BJ (cell line): ENCODE measurements around the gene ARL4D. TPM values are rescaled to one million over a fixed set of nuclear protein-coding genes. Genes with fewer than 3 reads are reported as not detected.
"Not testable (repeated sequence)": the region's sequence is repeated elsewhere in the genome, so short reads cannot be mapped to it uniquely, and the experiment has no call there.

Experiments used
- CTCF ChIA-PET: fragments of 350-600 bp; formaldehyde crosslinking; extraction: SDS; loops from one replicate; lab custom pipeline; 2021; ENCODE audit warnings: antibody characterized with exemption, inconsistent platforms; lab: Yijun Ruan, JAX
- POLR2A ChIA-PET: fragments of 300-600 bp; sonication (Branson Sonifier 250); formaldehyde crosslinking; extraction: SDS; loops from one replicate; lab custom pipeline; 2021; ENCODE audit warnings: antibody characterized with exemption; lab: Charles Lee
- DNase-seq: peaks from one replicate; pipeline ENCODE4 v3.0.0-alpha.2; 2011; ENCODE audit warnings: low read depth
- H3K27me3 ChIP-seq: 2 replicates; pipeline ENCODE4 v1.6.0; 2011; ENCODE audit warnings: low read length; ENCODE audit not compliant: control insufficient read depth, insufficient read depth
- H3K36me3 ChIP-seq: 2 replicates; pipeline ENCODE4 v1.5.1; 2011; ENCODE audit warnings: low read length; ENCODE audit not compliant: control insufficient read depth, insufficient read depth
- H3K4me3 ChIP-seq: 2 replicates; pipeline ENCODE4 v1.5.1; 2011; ENCODE audit warnings: low read depth, mild to moderate bottlenecking, control low read depth, low read length
- polyA plus RNA-seq: library from polyadenylated mRNA; depleted of rRNA; stranded (reverse); fragments of >200 nt; gene quantifications from 2 replicates; pipeline ENCODE4 v1.2.3, GENCODE V29; 2011
- TF ChIP-seq, protein P1 (sequence below): IDR thresholded peaks from 2 replicates; pipeline ENCODE4 v1.5.1; 2011; ENCODE audit warnings: low read depth, mild to moderate bottlenecking, control low read depth, inconsistent platforms, low read length, moderate library complexity; ENCODE audit not compliant: insufficient read depth

The ARL4D gene
- polyA plus RNA-seq, 1 experiment: 33.8 TPM

DNA sequence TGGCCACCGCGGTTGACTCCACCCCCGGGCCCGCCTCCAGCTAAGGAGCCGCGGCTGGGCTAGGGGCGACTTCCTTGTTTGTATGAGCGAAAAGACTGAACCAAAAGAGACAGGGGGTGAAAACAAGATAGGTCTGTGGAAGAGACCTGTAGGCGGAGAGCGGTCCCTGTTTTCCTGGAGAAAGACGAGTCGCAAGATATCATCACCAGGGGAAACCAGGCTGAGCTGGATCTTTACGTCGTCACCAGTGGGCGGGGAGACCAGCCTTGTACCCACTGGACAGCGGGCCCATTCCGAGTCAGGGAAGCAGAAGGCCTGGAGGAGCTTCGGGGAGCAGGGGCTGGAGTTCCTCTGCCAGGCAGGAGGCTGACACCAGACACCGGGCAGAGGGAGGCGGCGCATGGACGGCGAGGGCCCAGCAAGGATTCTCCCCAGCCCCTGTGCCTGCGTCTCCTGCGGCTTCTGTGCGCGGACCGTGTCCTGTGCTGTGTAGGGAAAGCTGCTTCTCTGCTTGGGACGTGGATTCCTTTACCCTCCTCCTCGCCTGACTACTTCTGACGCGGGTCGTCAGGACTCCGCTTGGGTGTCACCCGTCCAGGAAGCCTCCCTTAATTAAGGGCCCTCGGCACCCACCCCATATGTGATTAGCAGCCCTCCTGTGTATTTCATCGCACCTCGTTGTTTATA lies 10.3 kb upstream of the ARL4D start:
- Histone ChIP-seq H3K36me3 (no peaks in the 10 kb centered on the region), H3K4me3 (peak overlapping the region; percentile 61), H3K27me3 (no peaks in the 10 kb centered on the region)
- ChIA-PET CTCF (interaction anchor here (0.7 to 2.8 kb wide), 9 partner anchors 10 to 127 kb away, joined by 3 to 38 read pairs (median 5); partner anchors contain the start of genes ARL4D and DHX8), POLR2A (interaction anchor here (0.6 to 1.6 kb wide), 7 partner anchors 11 to 150 kb away, joined by 3 to 33 read pairs (median 6); partner anchors contain the start of genes ARL4D and DHX8)
- TF ChIP-seq, protein P1, sequence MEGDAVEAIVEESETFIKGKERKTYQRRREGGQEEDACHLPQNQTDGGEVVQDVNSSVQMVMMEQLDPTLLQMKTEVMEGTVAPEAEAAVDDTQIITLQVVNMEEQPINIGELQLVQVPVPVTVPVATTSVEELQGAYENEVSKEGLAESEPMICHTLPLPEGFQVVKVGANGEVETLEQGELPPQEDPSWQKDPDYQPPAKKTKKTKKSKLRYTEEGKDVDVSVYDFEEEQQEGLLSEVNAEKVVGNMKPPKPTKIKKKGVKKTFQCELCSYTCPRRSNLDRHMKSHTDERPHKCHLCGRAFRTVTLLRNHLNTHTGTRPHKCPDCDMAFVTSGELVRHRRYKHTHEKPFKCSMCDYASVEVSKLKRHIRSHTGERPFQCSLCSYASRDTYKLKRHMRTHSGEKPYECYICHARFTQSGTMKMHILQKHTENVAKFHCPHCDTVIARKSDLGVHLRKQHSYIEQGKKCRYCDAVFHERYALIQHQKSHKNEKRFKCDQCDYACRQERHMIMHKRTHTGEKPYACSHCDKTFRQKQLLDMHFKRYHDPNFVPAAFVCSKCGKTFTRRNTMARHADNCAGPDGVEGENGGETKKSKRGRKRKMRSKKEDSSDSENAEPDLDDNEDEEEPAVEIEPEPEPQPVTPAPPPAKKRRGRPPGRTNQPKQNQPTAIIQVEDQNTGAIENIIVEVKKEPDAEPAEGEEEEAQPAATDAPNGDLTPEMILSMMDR: no peak
- peak; percentile 72 for DNase-seq

DNA sequence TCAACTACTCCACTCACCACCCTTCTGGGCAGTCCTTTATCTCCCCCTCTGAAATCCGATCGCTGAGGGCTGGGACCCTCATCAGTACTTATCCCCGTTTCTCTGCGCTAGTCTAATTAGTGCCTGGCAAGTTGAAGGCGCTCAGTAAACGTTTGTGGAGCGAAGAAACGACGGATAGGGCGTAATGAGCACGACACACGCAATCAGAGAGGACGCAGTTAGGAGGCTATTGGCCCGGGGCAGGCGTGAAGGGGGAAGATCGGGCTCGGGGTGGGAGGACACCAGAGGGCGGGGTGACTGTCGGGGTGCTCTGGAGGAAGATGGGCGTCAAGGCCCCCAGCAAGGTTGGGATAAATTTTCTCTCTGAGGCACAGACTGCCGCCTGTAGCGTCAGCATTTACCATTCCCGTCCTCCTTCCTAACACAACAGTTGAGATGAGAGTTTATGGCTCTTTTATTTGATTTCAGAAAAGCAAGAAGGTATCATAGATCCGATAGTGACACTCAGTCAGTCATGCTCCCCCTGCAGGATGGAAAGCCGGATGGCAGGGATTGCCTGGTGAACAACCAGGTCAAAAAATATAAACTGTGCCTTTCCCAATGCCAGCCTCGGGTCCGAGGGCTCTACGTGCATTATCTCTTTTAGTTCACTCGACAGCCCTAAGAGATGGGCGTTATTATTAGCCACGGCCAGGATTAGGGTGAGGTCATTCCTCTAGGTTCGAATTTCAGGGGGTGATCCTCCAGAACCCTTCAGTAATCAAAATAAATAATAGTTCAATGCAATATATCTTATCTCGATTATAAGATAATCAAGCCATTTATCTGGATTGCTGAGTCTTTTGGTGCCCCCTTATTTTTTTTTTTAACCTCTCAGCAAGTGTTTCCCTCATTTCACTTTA lies 9.5 kb upstream of the ARL4D start:
- DNase-seq: no peak
- POLR2A ChIA-PET: interaction anchor here (0.7 to 1.6 kb wide), 6 partner anchors 10 to 94 kb away, joined by 4 to 33 read pairs (median 8); partner anchors contain the start of genes ARL4D and DHX8
- CTCF ChIA-PET: interaction anchor here (0.7 to 12.4 kb wide), 8 partner anchors 10 to 112 kb away, joined by 3 to 395 read pairs (median 8); partner anchors contain the start of genes ARL4D and DHX8

DNA sequence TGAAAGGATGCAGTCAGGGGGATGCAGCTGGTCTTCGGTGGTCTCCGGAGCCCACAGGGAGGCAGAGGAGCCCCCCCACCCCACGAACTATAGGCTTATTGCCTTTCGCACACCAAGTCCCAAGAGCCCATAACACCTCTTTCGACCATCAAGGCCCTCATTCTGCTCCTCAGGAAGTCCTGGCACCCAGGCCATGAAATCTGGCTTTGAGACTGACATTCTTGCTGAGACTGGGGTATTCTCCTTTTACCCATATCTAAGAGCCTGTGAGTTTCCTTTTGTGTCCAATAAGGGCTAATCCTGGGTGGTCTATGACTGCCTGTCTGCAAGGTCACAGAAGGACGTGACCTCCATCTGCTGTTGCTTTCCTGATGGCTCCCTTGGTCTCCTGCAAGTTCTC lies 6.4 kb upstream of the ARL4D start:
- Histone ChIP-seq H3K4me3 (no peak overlapping the region), H3K27me3 (no peaks in the 10 kb centered on the region), H3K36me3 (no peaks in the 10 kb centered on the region)
- TF ChIP-seq, protein P1: no peak
- CTCF ChIA-PET: interaction anchor here (1.5 to 12.4 kb wide), 6 partner anchors 15 to 91 kb away, joined by 3 to 395 read pairs (median 20); partner anchors contain the start of gene DHX8
- no peak for DNase-seq
- POLR2A ChIA-PET: no interaction called here

More for the DNA sequence above, 9.5 kb upstream of the ARL4D start:
- H3K4me3 ChIP-seq: peak overlapping the region; percentile 61
- TF ChIP-seq, protein P1: peak; percentile 88
- H3K36me3 ChIP-seq: no peaks in the 10 kb centered on the region
- H3K27me3 ChIP-seq: no peaks in the 10 kb centered on the region

DNA sequence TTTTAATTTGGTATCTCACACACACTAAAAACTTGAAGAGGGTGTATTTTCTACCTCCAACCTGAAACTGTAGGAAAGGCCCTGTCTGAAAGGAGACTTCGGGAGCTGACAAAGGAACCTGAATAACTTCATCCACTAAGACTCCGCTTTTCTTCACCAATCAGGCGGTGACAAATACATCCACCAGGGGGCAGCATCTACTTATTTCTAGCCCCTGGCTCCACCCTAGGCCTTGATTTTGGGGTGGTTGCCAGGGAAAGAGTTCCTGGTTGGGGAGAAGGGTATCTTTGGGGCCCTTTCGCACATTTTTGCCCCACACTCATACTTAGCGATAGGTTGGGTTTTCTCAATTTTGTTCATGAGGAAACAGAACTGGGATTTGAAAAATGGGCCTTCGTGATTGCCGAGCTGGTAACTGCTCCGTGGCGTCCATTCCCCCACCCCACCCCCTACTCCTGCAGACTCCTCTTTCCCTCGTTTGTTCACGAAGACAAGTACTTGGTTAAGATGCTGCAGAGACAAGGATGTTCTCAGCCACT lies 4.8 kb upstream of the ARL4D start:
- no peaks in the 10 kb centered on the region for H3K36me3 ChIP-seq
- no peak overlapping the region for H3K4me3 ChIP-seq
- POLR2A ChIA-PET: no interaction called here
- no peaks in the 10 kb centered on the region for H3K27me3 ChIP-seq
- CTCF ChIA-PET: interaction anchor here (0.5 to 12.4 kb wide), 30 partner anchors 9 to 429 kb away, joined by 3 to 395 read pairs (median 4); partner anchors contain the start of gene DHX8
- TF ChIP-seq, protein P1: peak; percentile 82
- DNase-seq: no peak

DNA sequence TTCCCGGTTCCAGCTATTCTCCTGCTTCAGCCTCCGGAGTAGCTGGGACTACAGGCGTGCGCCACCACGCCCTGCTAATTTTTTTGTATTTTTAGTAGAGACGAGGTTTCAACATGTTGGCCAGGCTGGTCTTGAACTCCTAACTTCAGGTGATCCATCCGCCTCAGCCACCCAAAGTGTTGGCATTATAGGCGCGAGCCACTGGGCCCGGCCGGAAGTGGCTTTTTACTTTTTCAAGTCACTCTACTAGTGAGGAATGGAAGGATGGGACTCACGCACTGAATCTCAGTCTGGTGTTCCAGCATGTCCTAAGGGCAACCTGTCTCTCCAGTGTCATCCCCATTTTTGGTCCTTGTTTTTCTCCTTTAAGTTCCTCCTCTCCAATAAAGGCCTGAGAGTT lies 4.1 kb upstream of the ARL4D start:
- H3K27me3 ChIP-seq, H3K4me3 ChIP-seq, H3K36me3 ChIP-seq, POLR2A ChIA-PET, DNase-seq: not testable (repeated sequence)
- CTCF ChIA-PET: interaction anchor here (0.5 to 12.4 kb wide), 23 partner anchors 8 to 430 kb away, joined by 3 to 395 read pairs (median 5); partner anchors contain the start of gene DHX8
